Fibroblast of mammary gland (primary cell): ENCODE measurements around the gene SNRPA.

Source experiments
- DNase-seq: peaks from one replicate; pipeline ENCODE4 v3.0.0-alpha.2; 2010; ENCODE audit warnings: low read depth
- H3K4me3 ChIP-seq: 2 replicates; pipeline ENCODE4 v1.5.1; 2011; ENCODE audit warnings: low read depth, mild to moderate bottlenecking, low read length, moderate library complexity; ENCODE audit not compliant: control insufficient read depth
- CTCF ChIP-seq: conservative IDR thresholded peaks from 2 replicates; pipeline ENCODE4 v1.5.1; 2011; ENCODE audit warnings: low read depth, low read length, inconsistent platforms; ENCODE audit not compliant: control insufficient read depth, insufficient read depth

The SNRPA gene

DNA sequence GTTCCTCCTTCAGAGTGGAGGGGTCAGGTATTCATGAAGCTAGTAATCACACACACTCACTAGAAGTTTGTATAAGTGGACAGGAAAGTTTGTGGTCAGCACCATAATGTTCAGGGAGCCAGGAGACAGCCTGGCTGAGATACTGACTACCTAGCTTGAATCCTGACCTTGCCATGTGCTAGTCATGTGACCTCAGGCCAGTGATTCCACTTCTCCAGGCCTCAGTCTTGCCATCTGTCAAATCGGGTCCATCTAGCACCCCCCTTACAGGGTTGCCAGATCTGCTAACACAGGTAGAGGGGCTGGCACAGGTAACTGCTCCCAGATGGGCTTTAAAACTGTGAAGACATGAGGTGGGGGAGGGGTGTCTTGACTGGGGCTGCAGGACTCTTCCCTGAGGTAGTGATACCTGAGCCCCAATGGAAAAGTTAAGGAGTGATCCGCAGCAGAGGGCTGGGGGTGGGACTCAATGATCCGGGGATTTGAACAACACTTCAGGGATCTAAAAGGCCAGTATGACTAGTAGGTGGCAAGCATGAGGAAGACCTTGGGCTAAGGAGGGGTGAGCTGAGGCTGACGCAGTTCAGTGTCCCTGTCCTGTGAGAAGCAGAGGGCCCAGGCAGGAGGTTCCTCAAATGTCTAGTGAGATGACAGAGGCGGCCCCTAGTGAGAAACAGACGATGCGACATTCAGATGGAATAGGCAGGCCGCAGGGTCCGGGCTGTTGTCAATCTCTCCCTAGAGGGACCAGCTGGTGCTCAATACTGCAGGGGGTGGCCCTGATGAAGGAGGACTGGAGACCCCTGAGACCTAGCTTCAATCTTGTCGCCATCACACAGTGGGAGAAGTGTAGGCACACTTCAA lies 9.2 kb upstream of the SNRPA start:
- TF ChIP-seq CTCF, result no peak
- no peak for DNase-seq
- H3K4me3 ChIP-seq, result no peak overlapping the region

DNA sequence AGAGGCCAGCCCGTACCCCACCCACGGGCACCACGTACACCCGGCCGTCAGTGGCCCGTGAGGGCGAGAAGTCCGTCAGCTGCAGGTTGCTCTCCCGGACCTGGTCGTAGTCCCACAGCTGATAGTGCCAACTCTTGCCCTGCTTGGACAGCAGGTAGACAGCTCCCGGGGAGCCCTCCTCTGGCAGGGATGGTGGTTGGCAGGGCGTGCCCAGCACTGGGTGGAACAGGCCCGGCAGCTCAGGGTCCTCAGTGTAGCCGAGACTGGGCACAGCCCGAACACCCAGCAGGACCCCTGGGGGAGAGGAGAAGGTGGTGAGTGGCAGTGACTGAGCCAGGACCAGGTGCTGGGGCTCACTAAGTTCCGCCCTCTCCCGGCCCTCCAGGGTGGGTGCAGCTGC lies 8.5 kb upstream of the SNRPA start:
- no peak for DNase-seq
- no peak for TF ChIP-seq CTCF
- H3K4me3 ChIP-seq, result no peak overlapping the region

DNA sequence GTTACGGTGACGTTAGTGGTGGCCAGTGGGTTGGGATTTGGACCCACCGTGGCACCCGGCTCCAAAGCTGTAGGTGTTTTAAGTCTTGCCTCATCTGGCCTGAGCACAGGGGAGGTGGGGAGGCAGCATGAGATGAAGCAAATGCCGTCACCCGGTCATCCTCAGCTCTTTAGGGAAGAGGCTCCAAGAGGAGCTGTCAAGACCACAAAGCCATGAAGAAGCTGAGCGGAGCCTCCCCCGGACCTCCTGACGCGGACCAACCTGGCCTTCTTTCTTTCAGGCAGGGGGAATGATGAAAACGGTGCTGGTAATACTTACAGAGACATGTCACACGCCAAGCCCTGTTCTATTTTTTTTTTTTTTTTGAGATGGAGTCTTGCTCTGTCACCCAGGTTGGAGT lies 8.1 kb upstream of the SNRPA start:
- no peak overlapping the region for H3K4me3 ChIP-seq
- DNase-seq, result no peak
- no peak for TF ChIP-seq CTCF

DNA sequence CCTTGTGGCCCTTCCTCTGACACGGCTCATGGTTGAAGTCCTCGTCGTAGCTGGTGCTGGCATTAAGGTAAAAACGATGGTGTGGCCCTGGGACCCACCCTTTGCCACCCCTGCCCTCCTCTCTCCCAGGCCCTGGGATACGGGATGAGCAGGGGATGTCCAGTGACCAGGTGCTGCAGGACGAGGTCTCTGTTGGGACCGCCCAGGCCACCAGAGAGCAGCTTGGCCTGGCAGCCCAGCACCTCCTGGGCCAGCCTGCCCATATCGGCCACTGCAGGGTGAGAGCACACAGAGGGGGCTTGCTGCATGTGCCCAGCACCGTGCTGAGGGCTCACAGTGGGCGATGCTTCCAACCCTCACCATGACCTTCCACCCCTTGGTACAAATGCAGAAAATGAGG lies 7.1 kb upstream of the SNRPA start:
- no peak overlapping the region for H3K4me3 ChIP-seq
- DNase-seq, result no peak
- no peak for TF ChIP-seq CTCF

GRCh38 chr19:40744554-40745401 lies 6.2 kb upstream of the SNRPA start:
- no peak for DNase-seq
- TF ChIP-seq CTCF, result no peak
- no peak overlapping the region for H3K4me3 ChIP-seq

DNA sequence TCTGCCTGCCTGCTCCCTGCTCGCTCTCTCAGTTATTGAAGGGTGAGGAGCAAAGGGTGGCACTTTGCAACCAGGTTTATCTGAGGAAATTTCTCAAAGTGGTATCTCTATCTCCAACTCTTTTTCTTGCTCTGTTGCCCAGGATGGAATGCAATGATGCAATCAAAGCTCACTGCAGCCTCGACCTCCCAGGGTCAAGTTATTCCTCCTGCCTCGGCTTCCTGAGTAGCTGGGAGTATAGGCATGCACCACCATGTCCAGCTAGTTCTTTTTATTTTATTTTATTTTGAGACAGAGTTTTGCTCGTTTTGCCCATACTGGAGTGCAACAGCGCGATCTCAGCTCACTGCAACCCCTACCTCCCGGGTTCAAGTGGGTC lies 5.6 kb upstream of the SNRPA start:
- no peak for TF ChIP-seq CTCF
- no peak overlapping the region for H3K4me3 ChIP-seq
- DNase-seq, result peak; percentile 51
